C4-2B (cell line): ENCODE results near the gene MOBP.

Experiments used
- H3K27ac ChIP-seq: fragments of 450-650 bp; 2 replicates; pipeline ENCODE4 v1.5.1; 2017
- CTCF ChIP-seq: fragments of 450-650 bp; conservative IDR thresholded peaks from 2 replicates; pipeline ENCODE4 v1.5.1; 2017; ENCODE audit warnings: mild to moderate bottlenecking
- ZFX ChIP-seq: fragments of 450-650 bp; IDR thresholded peaks from 2 replicates; pipeline ENCODE4 v1.6.1; 2017

MOBP gene

GRCh38 chr3:39513791-39514369, 46.4 kb downstream of the MOBP start:
- no peak overlapping the region for H3K27ac ChIP-seq
- TF ChIP-seq CTCF (no peak), ZFX (no peak)

- H3K27ac ChIP-seq: no peak overlapping the region
- TF ChIP-seq ZFX: no peak
- TF ChIP-seq CTCF: no peak
These were observed 48.4 kb downstream of the MOBP start for GRCh38 chr3:39515681-39516441.

- TF ChIP-seq ZFX (no peak), CTCF (no peak)
- H3K27ac ChIP-seq: no peak overlapping the region
These were observed 51.6 kb downstream of the MOBP start for GRCh38 chr3:39519103-39519502.

GRCh38 chr3:39519554-39520288, 52.2 kb downstream of the MOBP start:
- TF ChIP-seq ZFX: no peak
- TF ChIP-seq CTCF: no peak
- no peak overlapping the region for H3K27ac ChIP-seq

GRCh38 chr3:39521456-39521855, 54.0 kb downstream of the MOBP start:
- no peak overlapping the region for H3K27ac ChIP-seq
- TF ChIP-seq ZFX (no peak), CTCF (no peak)

GRCh38 chr3:39524107-39524506, 56.6 kb downstream of the MOBP start:
- no peak for TF ChIP-seq ZFX
- no peak for TF ChIP-seq CTCF
- no peak overlapping the region for H3K27ac ChIP-seq

GRCh38 chr3:39528844-39529243, 61.4 kb downstream of the MOBP start:
- no peak overlapping the region for H3K27ac ChIP-seq
- no peak for TF ChIP-seq CTCF
- no peak for TF ChIP-seq ZFX
